ENCODE measurements around the gene CDK4.

Gene CDK4

GRCh38 chr12:57751788-57752667 lies at the start of gene CDK4:
CDK4 (minus strand) TSS chr12:57752310; CDS start chr12:57751717, 593 bp downstream.
- CTCF ChIA-PET: interaction anchor here (0.8 kb wide), 1 partner anchor 26 kb away, joined by 3 read pairs; no protein-coding TSS in a partner anchor

GRCh38 chr12:57800965-57801364 lies 48.9 kb upstream of the CDK4 start:
- CTCF ChIA-PET: no interaction called here

More at GRCh38 chr12:57751788-57752667, at the start of gene CDK4:
- TF ChIP-seq CTCF (conservative IDR thresholded peaks at IDR 0.05; ENCODE audit: low read depth): no peak
- peak within 1 kb of the TSS; percentile 81 for H3K27ac ChIP-seq
- peak; percentile 98 for DNase-seq (ENCODE audit: low spot score)
- POLR2A ChIA-PET (ENCODE audit: low non-redundant PET): no interaction called here

GRCh38 chr12:57797933-57798332 lies 45.8 kb upstream of the CDK4 start:
- DNase-seq (ENCODE audit: low spot score): no peak
- POLR2A ChIA-PET (ENCODE audit: low non-redundant PET): no interaction called here

More at GRCh38 chr12:57800965-57801364, 48.9 kb upstream of the CDK4 start:
- no peak overlapping the region for H3K27ac ChIP-seq
- no peak for TF ChIP-seq CTCF (conservative IDR thresholded peaks at IDR 0.05; ENCODE audit: low read depth)
- no peak for DNase-seq (ENCODE audit: low spot score)
- POLR2A ChIA-PET (ENCODE audit: low non-redundant PET): no interaction called here

GRCh38 chr12:57796996-57797395 lies 44.9 kb upstream of the CDK4 start:
- ChIA-PET CTCF (no interaction called here), POLR2A (ENCODE audit: low non-redundant PET) (no interaction called here)
- H3K27ac ChIP-seq: no peak overlapping the region
- TF ChIP-seq CTCF (conservative IDR thresholded peaks at IDR 0.05; ENCODE audit: low read depth): no peak
- no peak for DNase-seq (ENCODE audit: low spot score)

More at GRCh38 chr12:57797933-57798332, 45.8 kb upstream of the CDK4 start:
- no peak for TF ChIP-seq CTCF (conservative IDR thresholded peaks at IDR 0.05; ENCODE audit: low read depth)
- no peak overlapping the region for H3K27ac ChIP-seq
- CTCF ChIA-PET: interaction anchor here (0.9 kb wide), 1 partner anchor 107 kb away, joined by 5 read pairs; no protein-coding TSS in a partner anchor

GRCh38 chr12:57795354-57795753 lies 43.2 kb upstream of the CDK4 start:
- DNase-seq (ENCODE audit: low spot score): peak; percentile 55
- ChIA-PET POLR2A (ENCODE audit: low non-redundant PET) (no interaction called here), CTCF (interaction anchor here (0.7 kb wide), 1 partner anchor 12 kb away, joined by 5 read pairs; the partner anchor contains the start of gene TSFM)
- no peak overlapping the region for H3K27ac ChIP-seq
- no peak for TF ChIP-seq CTCF (conservative IDR thresholded peaks at IDR 0.05; ENCODE audit: low read depth)

GRCh38 chr12:57793920-57794319 lies 41.8 kb upstream of the CDK4 start:
- ChIA-PET POLR2A (ENCODE audit: low non-redundant PET) (interaction anchor here (0.8 kb wide), 1 partner anchor 52 kb away, joined by 3 read pairs; no protein-coding TSS in a partner anchor), CTCF (interaction anchor here (0.7 to 1.4 kb wide), 3 partner anchors 10 to 331 kb away, joined by 3 to 4 read pairs (median 4); partner anchors contain the start of gene TSFM)
- no peak overlapping the region for H3K27ac ChIP-seq
- DNase-seq (ENCODE audit: low spot score): peak; percentile 73
- no peak for TF ChIP-seq CTCF (conservative IDR thresholded peaks at IDR 0.05; ENCODE audit: low read depth)
